Colonic mucosa (tissue), 4 donors: ENCODE results near the gene DNAJC18. TPM values are rescaled to one million over a fixed set of nuclear protein-coding genes. Genes with fewer than 3 reads are reported as not detected.
"Not testable (repeated sequence)": the region's sequence is repeated elsewhere in the genome, so short reads cannot be mapped to it uniquely, and the experiment has no call there.

ENCODE experiments used
- DNase-seq: peaks from one replicate; pipeline ENCODE4 v3.0.0-alpha.2; 2020
- H3K27ac ChIP-seq: fragments of 200-600 bp; one replicate; pipeline ENCODE4 v1.8.0; 2021
- H3K27me3 ChIP-seq: fragments of 200-600 bp; one replicate; pipeline ENCODE4 v1.8.0; 2021
- H3K36me3 ChIP-seq: fragments of 200-600 bp; one replicate; pipeline ENCODE4 v1.8.0; 2021
- H3K4me1 ChIP-seq: fragments of 200-600 bp; one replicate; pipeline ENCODE4 v1.8.0; 2021; ENCODE audit warnings: mild to moderate bottlenecking
- H3K4me3 ChIP-seq: fragments of 200-600 bp; one replicate; pipeline ENCODE4 v1.8.0; 2021
- H3K9ac ChIP-seq, 2 donors: one replicate each; pipeline ENCODE4 v1.7.0; 2013; ENCODE audit warnings: control low read depth in 2 of 2, low read depth in 2 of 2, low read length in 2 of 2
- H3K9me3 ChIP-seq: fragments of 200-600 bp; one replicate; pipeline ENCODE4 v1.8.0; 2021
- CTCF ChIP-seq: fragments of 200-600 bp; IDR thresholded peaks from one replicate; pipeline ENCODE4 v1.8.0; 2022; ENCODE audit warnings: antibody characterized with exemption, mild to moderate bottlenecking
- intact Hi-C: fragments of 100-400 bp; cut with DNase I; formaldehyde crosslinking; loops from one replicate; pipeline ENCODE4 v1.14.1; 2022
- total RNA-seq, 2 donors: library from RNA; stranded (reverse); fragmentation: NEBNext Ultra II Directional in 1 of 2; extraction: Animal tissue kit (Norgen Biotek cat#: 25700) in 1 of 2; gene quantifications; one replicate each; pipeline ENCODE4 v1.2.1, GENCODE V29; 2021
- donor health status: healthy.
- donor health status: DM: no; HTN: no; CAD: no.
- donor health status: DM: no; HTN: no; CAD: no.

The DNAJC18 gene
- total RNA-seq, 2 donors from 2014 or later: 3.6 to 5.7 TPM

GRCh38 chr5:139445325-139446170, 6.2 kb upstream of the DNAJC18 start:
- Histone ChIP-seq H3K9ac (no peak overlapping the region), H3K4me3 (no peak overlapping the region), H3K27me3 (no peaks in the 10 kb centered on the region), H3K4me1 (no peaks in the 10 kb centered on the region), H3K9me3 (no peaks in the 10 kb centered on the region), H3K27ac (no peak overlapping the region), H3K36me3 (no peaks in the 10 kb centered on the region)
- TF ChIP-seq CTCF: no peak
- intact Hi-C loops: no loop called here
- DNase-seq: no peak

- Histone ChIP-seq H3K27me3 (no peaks in the 10 kb centered on the region), H3K4me1 (no peaks in the 10 kb centered on the region), H3K27ac (no peak overlapping the region), H3K9me3 (no peaks in the 10 kb centered on the region), H3K9ac (no peak overlapping the region), H3K4me3 (no peak overlapping the region), H3K36me3 (no peaks in the 10 kb centered on the region)
- no peak for TF ChIP-seq CTCF
- DNase-seq: no peak
- intact Hi-C loops: no loop called here
Measured at GRCh38 chr5:139443831-139444453, 4.6 kb upstream of the DNAJC18 start.

GRCh38 chr5:139440416-139440815, 1.1 kb upstream of the DNAJC18 start:
- DNase-seq, H3K4me3 ChIP-seq, H3K27me3 ChIP-seq, H3K9ac ChIP-seq, H3K36me3 ChIP-seq, H3K27ac ChIP-seq, H3K4me1 ChIP-seq, H3K9me3 ChIP-seq, intact Hi-C loops: not testable (repeated sequence)

- no peak for DNase-seq
- Histone ChIP-seq H3K4me1 (no peaks in the 10 kb centered on the region), H3K9me3 (no peaks in the 10 kb centered on the region), H3K27ac (peak overlapping the region; percentile 92), H3K27me3 (no peaks in the 10 kb centered on the region), H3K36me3 (no peaks in the 10 kb centered on the region), H3K4me3 (peak overlapping the region; percentile 87), H3K9ac (peak overlapping the region; percentile 81 to 88)
- no peak for TF ChIP-seq CTCF
- intact Hi-C loops: no loop called here
Measured at GRCh38 chr5:139438707-139439012, 665 bp downstream of the DNAJC18 start.

GRCh38 chr5:139435676-139436075, 3.6 kb downstream of the DNAJC18 start:
- no peak for TF ChIP-seq CTCF
- H3K36me3 ChIP-seq: no peaks in the 10 kb centered on the region
- no peaks in the 10 kb centered on the region for H3K27me3 ChIP-seq
- H3K9me3 ChIP-seq: no peaks in the 10 kb centered on the region
- H3K9ac ChIP-seq: no peak overlapping the region
- H3K4me3 ChIP-seq: no peak overlapping the region
- DNase-seq: no peak
- no peaks in the 10 kb centered on the region for H3K4me1 ChIP-seq
- H3K27ac ChIP-seq: no peak overlapping the region
- intact Hi-C loops: no loop called here

- Histone ChIP-seq H3K27me3 (no peaks in the 10 kb centered on the region), H3K4me3 (no peak overlapping the region), H3K27ac (no peak overlapping the region), H3K9me3 (no peaks in the 10 kb centered on the region), H3K9ac (no peak overlapping the region), H3K36me3 (no peaks in the 10 kb centered on the region), H3K4me1 (no peaks in the 10 kb centered on the region)
- no peak for DNase-seq
- intact Hi-C loops: no loop called here
- TF ChIP-seq CTCF: no peak
Measured at GRCh38 chr5:139431706-139432105, 7.6 kb downstream of the DNAJC18 start.
